ENCODE data around the gene CDK11B.

Gene CDK11B

DNA sequence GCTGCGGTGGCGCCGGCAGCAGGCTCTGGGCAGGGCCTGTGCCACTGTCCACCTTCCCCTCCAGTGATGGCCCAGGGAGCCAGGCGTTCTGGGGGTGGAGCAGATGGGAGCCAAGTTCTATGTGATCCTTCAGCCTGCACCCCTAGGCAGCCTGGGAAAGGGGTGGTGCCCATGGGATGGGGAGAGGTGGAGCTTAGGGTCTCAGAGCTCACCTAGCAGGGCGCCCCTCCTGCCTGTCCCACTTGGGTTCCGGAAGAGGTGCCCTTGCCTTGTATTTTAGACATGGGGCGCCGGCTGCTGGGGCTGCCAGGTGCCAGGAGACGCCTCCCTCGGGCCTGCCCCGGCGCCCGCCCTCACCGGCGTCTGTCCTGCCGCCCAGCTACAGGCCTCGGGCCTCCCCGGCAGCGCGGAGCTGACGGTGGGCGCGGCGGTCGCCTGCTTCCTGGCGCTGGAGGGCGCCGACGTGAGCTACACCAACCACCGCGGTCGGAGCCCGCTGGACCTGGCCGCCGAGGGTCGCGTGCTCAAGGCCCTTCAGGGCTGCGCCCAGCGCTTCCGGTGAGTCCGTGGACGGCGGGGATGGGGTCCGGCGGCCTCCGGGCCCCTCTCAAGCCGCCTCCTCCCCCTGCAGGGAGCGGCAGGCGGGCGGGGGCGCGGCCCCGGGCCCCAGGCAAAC lies 29.9 kb downstream of the CDK11B start:
- no peak overlapping the region for H3K27ac ChIP-seq
- H3K9me3 ChIP-seq, result no peaks in the 10 kb centered on the region
- H3K4me3 ChIP-seq (ENCODE audit: low read depth in 1 of 2, low read length in 1 of 2), result no peak overlapping the region
- H3K27me3 ChIP-seq, result peaks cover 51% of the 10 kb centered on the region
- TF ChIP-seq, protein P1, sequence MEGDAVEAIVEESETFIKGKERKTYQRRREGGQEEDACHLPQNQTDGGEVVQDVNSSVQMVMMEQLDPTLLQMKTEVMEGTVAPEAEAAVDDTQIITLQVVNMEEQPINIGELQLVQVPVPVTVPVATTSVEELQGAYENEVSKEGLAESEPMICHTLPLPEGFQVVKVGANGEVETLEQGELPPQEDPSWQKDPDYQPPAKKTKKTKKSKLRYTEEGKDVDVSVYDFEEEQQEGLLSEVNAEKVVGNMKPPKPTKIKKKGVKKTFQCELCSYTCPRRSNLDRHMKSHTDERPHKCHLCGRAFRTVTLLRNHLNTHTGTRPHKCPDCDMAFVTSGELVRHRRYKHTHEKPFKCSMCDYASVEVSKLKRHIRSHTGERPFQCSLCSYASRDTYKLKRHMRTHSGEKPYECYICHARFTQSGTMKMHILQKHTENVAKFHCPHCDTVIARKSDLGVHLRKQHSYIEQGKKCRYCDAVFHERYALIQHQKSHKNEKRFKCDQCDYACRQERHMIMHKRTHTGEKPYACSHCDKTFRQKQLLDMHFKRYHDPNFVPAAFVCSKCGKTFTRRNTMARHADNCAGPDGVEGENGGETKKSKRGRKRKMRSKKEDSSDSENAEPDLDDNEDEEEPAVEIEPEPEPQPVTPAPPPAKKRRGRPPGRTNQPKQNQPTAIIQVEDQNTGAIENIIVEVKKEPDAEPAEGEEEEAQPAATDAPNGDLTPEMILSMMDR (IDR thresholded peaks at IDR 0.05), result no peak
- H3K4me1 ChIP-seq (ENCODE audit: control insufficient read depth in 1 of 2, insufficient read depth in 1 of 2, low read depth in 1 of 2, low read length in 1 of 2), result peaks cover 2 to 26% of the 10 kb centered on the region in 2 experiments
- H3K36me3 ChIP-seq, result peaks cover 31% of the 10 kb centered on the region

DNA sequence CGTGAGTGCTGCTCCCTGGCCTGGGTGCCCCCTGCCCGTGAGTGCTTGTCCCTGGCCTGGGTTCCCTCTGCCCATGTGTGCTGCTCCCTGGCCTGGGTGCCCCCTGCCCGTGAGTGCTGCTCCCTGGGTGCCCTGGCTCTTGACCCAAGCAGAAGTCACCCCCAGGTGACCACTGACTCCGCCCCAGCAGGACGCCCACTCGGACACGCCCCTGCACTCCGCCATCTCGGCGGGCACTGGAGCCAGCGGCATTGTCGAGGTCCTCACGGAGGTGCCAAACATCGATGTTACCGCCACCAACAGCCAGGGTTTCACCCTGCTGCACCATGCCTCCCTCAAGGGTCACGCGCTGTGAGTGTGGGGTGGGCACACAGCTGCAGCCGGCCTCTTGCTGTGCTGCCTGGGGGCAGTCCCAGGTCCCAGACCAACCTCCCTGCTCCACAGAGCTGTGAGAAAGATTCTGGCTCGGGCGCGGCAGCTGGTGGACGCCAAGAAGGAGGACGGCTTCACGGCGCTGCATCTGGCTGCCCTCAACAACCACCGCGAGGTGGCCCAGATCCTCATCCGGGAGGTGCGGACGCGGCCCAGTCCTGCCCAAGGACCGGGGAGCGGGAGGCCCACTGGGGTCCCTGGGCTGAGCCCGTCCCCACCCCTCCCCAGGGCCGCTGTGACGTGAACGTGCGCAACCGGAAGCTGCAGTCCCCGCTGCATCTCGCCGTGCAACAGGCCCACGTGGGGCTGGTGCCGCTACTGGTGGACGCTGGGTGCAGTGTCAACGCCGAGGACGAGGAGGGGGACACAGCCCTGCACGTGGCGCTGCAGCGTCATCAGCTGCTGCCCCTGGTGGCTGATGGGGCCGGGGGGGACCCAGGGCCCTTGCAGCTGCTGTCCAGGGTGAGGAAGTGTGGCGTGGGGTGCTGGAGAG lies 30.7 kb downstream of the CDK11B start:
- H3K27ac ChIP-seq, result no peak overlapping the region

DNA sequence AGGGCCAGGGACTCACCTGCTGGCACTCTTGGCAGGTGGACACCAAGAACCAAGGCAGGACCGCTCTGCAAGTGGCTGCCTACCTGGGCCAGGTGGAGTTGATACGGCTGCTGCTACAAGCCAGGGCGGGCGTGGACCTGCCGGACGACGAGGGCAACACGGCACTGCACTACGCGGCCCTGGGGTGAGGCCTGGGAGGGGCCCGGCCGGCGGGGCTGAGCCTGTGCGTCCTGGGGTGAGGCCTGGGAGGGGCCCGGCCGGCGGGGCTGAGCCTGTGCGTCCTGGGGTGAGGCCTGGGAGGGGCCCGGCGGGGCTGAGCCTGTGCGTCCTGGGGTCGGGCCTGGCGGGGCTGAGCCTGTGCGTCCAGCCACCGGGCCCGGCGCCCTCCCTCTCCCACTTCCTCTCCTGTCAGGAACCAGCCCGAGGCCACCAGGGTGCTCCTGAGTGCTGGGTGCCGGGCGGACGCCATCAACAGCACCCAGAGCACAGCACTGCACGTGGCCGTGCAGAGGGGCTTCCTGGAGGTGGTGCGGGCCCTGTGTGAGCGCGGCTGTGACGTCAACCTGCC lies 31.5 kb downstream of the CDK11B start:
- Histone ChIP-seq H3K27me3 (peaks cover 50% of the 10 kb centered on the region), H3K9me3 (no peaks in the 10 kb centered on the region), H3K4me1 (ENCODE audit: control insufficient read depth in 1 of 2, insufficient read depth in 1 of 2, low read depth in 1 of 2, low read length in 1 of 2) (peaks cover 2 to 26% of the 10 kb centered on the region in 2 experiments), H3K4me3 (ENCODE audit: low read depth in 1 of 2, low read length in 1 of 2) (no peak overlapping the region), H3K27ac (no peak overlapping the region), H3K36me3 (peaks cover 31% of the 10 kb centered on the region)
- TF ChIP-seq, protein P1 (IDR thresholded peaks at IDR 0.05), result no peak

More for the DNA sequence above, 30.7 kb downstream of the CDK11B start:
- Histone ChIP-seq H3K4me3 (ENCODE audit: low read depth in 1 of 2, low read length in 1 of 2) (no peak overlapping the region), H3K36me3 (peaks cover 31% of the 10 kb centered on the region), H3K27me3 (peaks cover 51% of the 10 kb centered on the region), H3K9me3 (no peaks in the 10 kb centered on the region), H3K4me1 (ENCODE audit: control insufficient read depth in 1 of 2, insufficient read depth in 1 of 2, low read depth in 1 of 2, low read length in 1 of 2) (peaks cover 2 to 26% of the 10 kb centered on the region in 2 experiments)
- TF ChIP-seq, protein P1 (IDR thresholded peaks at IDR 0.05), result no peak

DNA sequence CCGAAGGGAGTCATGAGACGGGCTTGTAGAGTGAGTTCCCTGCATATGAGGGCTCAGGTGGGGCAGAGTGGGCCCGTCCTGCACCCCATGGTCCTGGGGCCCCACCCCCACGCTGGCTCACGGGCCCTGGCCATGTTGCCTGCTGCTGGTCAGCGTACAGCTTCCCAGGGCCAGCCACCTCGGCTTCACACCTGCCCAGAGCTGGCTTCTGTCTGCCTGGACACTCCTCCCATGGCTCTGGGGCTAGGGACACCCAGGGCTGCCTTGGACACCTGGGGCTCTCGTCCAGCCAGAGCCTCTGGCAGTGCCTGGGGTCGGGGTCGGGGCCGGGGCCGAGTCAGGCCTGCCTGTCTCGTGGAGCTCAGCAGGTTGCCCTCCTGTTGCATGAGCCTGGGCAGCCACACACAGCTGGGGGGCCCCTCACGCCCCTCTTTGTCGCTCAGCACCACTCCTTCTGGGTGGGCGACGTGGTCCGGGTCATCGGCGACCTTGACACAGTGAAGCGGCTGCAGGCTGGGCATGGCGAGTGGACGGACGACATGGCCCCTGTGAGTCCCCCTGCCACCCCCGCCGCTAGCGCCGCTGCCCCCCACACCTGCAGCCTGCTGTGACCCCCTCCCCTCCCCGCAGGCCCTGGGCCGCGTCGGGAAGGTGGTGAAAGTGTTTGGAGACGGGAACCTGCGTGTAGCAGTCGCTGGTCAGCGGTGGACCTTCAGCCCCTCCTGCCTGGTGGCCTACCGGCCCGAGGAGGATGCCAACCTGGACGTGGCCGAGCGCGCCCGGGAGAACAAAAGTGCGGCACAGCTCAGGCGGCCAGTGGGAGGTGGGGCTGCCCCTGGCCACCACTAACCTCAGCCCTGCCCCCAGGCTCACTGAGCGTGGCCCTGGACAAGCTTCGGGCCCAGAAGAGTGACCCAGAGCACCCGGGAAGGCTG lies 32.3 kb downstream of the CDK11B start:
- peaks cover 41% of the 10 kb centered on the region for H3K27me3 ChIP-seq
- H3K36me3 ChIP-seq, result peaks cover 31% of the 10 kb centered on the region
- TF ChIP-seq, protein P1 (IDR thresholded peaks at IDR 0.05), result no peak
- H3K27ac ChIP-seq, result no peak overlapping the region
- H3K4me3 ChIP-seq (ENCODE audit: low read depth in 1 of 2, low read length in 1 of 2), result no peak overlapping the region
- H3K4me1 ChIP-seq (ENCODE audit: control insufficient read depth in 1 of 2, insufficient read depth in 1 of 2, low read depth in 1 of 2, low read length in 1 of 2), result peaks cover 2 to 19% of the 10 kb centered on the region in 2 experiments
- H3K9me3 ChIP-seq, result no peaks in the 10 kb centered on the region

DNA sequence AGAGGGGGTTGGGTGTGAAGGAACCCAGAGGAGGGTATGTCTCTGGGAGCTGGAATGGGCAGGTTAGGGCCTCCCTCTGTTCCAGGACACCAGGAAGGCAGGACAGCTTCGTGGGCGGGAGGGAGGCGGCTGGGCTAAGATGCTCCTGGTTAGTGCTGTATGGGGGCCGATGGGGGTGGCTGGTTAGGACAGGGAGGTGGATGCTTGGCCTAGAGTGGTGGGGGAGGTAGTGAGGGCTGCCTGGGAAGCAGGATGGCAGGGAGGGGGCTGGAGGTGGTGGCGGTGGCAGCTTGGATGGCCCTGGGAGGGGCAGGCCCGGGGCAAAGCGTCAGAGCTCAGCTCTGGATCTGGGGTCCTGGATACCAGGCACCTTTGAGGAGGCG lies 33.0 kb downstream of the CDK11B start:
- H3K27me3 ChIP-seq, result peaks cover 35% of the 10 kb centered on the region
- peaks cover 2 to 14% of the 10 kb centered on the region in 2 experiments for H3K4me1 ChIP-seq (ENCODE audit: control insufficient read depth in 1 of 2, insufficient read depth in 1 of 2, low read depth in 1 of 2, low read length in 1 of 2)
- TF ChIP-seq, protein P1 (IDR thresholded peaks at IDR 0.05), result no peak
- H3K4me3 ChIP-seq (ENCODE audit: low read depth in 1 of 2, low read length in 1 of 2), result no peak overlapping the region
- H3K9me3 ChIP-seq, result no peaks in the 10 kb centered on the region
- H3K36me3 ChIP-seq, result peaks cover 31% of the 10 kb centered on the region
- no peak overlapping the region for H3K27ac ChIP-seq

Data from neutrophil (primary cell).